ENCODE results near the gene ZACN.

ZACN gene

DNA sequence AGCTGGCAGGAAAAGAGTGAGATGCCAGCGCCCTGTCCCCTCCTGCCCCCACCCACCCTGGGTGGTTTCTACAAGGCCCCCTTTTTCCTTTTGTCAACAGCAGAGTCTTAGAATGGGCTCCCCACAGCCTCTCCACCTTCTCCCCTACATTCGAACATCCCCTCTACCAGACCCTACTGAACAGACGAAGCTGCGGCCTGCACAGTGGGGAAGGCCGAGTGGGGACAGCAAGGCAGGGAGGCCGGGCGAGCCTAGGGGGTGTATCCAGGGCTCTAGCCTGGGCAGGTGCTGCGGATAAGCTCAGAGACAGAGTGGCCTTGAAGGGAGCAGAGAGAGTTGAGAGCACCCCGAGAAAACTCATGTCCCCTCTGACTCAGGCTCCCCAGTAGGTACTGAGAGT is 7.4 kb downstream of the ZACN start:
- ChIA-PET POLR2A (no interaction called here), CTCF (no interaction called here)
- TF ChIP-seq, protein P1, sequence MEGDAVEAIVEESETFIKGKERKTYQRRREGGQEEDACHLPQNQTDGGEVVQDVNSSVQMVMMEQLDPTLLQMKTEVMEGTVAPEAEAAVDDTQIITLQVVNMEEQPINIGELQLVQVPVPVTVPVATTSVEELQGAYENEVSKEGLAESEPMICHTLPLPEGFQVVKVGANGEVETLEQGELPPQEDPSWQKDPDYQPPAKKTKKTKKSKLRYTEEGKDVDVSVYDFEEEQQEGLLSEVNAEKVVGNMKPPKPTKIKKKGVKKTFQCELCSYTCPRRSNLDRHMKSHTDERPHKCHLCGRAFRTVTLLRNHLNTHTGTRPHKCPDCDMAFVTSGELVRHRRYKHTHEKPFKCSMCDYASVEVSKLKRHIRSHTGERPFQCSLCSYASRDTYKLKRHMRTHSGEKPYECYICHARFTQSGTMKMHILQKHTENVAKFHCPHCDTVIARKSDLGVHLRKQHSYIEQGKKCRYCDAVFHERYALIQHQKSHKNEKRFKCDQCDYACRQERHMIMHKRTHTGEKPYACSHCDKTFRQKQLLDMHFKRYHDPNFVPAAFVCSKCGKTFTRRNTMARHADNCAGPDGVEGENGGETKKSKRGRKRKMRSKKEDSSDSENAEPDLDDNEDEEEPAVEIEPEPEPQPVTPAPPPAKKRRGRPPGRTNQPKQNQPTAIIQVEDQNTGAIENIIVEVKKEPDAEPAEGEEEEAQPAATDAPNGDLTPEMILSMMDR (IDR thresholded peaks at IDR 0.05; ENCODE audit: control extremely low read depth, extremely low read depth, low read depth, missing control alignments), result no peak
- DNase-seq (ENCODE audit: extremely low spot score), result no peak

DNA sequence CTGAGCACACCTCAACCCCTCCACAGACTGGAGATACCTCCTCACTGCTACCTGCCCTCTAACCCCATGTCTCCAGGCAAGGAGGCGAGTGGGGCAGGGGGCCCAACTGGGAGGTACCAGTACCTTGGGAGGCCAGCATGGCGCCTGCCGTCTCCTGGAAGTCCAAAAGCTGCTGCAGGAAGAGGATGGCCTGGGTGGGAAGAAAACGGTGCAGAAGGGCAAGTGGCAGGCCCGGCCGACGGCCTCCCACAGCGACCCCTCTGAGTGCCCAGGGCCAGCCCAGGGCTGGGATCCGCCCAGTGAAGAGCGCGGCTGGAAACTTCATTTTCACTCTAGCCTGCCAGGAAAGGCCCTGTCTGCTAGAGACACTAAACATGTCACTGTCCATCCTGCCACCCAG is 8.5 kb downstream of the ZACN start:
- POLR2A ChIA-PET, result no interaction called here

DNA sequence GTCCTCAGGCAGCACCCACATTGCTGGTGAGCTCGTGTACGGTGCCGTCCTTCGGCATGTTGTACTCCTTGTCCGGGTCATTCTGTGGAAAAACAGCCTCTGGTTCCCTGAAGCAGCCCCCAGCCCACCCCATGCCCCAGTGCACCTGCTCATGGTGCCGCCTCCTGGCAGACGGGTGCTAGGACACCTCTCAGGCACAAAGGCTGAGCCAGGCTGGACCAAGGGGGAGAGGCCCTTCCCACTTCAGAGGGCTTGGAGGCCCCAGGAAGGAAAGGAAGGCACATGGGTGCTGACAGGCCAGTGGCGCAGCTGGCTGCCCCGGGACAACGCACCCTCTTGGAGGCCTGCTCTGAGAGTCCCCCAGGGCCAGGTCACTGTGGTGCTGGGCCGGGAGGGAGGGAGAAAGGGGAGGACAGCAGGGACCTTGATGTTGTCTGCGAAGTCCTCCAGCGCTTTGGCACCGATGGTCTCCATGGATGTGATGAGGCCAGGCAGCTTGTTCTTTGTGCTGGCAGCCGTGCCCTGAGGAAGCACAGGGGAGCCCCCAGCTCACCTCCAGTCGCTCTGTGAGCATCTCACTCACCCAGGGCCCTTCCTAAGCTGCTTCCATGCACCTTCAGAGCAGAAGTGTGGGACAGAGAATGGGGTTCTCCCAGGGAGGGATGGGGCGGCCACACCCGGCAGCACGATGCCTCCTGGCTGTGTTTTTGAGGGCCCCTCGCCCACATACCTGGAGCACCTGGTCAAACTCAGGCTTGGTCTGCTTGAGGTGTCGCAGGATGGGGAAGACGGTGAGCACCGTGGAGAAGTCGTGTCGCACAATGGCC is 9.3 kb downstream of the ZACN start:
- CTCF ChIA-PET, result interaction anchor here (1.8 kb wide), 1 partner anchor 192 kb away, joined by 7 read pairs; no protein-coding TSS in a partner anchor
- POLR2A ChIA-PET, result interaction anchor here (0.6 kb wide), 1 partner anchor 46 kb away, joined by 3 read pairs; no protein-coding TSS in a partner anchor
- no peak for DNase-seq (ENCODE audit: extremely low spot score)
- TF ChIP-seq, protein P1 (IDR thresholded peaks at IDR 0.05; ENCODE audit: control extremely low read depth, extremely low read depth, low read depth, missing control alignments), result no peak

More for the DNA sequence above, 8.5 kb downstream of the ZACN start:
- TF ChIP-seq, protein P1 (IDR thresholded peaks at IDR 0.05; ENCODE audit: control extremely low read depth, extremely low read depth, low read depth, missing control alignments), result no peak
- no peak for DNase-seq (ENCODE audit: extremely low spot score)
- CTCF ChIA-PET, result no interaction called here

DNA sequence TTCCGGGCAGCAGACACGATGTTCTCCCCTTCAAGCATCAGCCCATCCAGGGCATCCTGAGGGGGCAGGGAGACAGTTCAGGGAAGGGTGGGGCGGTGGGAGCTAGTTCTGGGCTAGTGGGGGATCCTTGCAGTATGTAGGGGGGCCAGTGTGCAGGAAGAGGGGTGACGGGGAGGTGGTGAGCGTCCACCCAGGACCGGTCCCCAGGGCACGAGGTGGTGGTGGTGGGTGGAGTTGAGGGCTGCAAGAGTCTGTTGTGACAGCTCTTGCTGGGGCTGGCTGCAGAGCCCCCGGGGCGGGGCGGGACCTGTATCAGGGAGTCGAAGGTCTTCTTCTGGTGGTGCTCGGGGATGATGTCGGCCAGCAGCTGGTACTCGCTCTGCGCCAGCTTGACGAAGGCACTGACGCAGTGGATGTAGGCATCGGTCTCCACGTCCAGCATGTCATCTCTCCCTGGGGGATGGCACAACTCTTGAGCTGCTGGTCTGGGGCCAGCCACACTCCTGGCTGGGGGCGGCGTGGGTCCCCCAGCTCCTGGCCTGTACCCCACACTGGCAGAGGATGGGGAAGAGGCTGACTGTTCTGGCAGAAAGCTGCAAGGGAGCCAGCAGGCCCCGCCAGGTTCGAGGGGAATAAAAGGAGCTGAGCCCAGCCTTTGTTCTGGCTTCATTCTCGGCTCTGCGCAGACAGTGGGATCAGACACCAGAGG is 10.0 kb downstream of the ZACN start:
- TF ChIP-seq, protein P1 (IDR thresholded peaks at IDR 0.05; ENCODE audit: control extremely low read depth, extremely low read depth, low read depth, missing control alignments), result no peak
- no peak for DNase-seq (ENCODE audit: extremely low spot score)
- CTCF ChIA-PET, result interaction anchor here (1.3 to 1.8 kb wide), 2 partner anchors 191 to 309 kb away, joined by 5 to 7 read pairs; no protein-coding TSS in a partner anchor
- POLR2A ChIA-PET, result interaction anchor here (0.6 kb wide), 1 partner anchor 46 kb away, joined by 3 read pairs; no protein-coding TSS in a partner anchor

DNA sequence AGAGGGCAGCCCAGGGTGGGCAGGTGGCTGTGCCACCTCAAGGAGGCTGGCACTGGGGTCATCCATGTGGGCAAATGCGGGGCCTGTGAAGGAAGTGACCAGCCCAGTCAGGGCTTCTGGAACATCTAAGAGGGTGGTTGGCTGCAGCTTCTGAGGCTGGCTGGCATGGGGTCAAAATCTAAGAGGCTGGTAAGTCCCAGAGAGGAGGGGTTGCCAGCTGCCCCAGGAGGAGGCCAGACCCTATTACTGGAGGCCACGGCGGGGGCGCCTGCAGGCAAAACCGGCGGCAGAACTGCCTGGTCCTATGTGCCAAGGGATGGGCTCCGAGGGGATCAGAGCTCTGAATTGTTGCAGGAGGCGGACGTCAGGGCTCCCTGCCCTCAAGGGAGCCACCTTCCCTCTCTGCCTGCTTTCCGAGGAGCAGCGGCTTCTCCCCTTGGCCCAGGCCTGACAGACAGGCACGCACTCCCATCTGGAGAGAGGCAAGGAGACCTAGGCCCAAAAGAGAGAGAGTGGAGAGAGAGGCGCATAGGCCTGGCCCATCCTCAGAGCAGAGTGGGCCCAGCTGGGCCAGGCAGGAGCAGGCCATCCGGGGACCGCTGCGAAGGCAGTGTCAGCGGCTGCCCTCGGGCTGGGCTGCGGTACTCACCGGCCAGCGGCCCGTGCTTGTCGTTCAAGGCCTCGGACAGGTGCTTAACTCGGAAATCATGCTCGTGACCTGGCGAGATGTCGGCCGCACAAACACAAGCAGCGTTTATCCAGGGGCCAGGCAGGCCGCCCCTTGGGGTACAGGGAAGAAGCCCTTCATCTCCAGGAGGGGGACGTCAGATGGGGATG is 10.9 kb downstream of the ZACN start:
- CTCF ChIA-PET, result interaction anchor here (1.3 to 1.8 kb wide), 2 partner anchors 190 to 308 kb away, joined by 5 to 7 read pairs; no protein-coding TSS in a partner anchor
- POLR2A ChIA-PET, result no interaction called here
- no peak for DNase-seq (ENCODE audit: extremely low spot score)
- TF ChIP-seq, protein P1 (IDR thresholded peaks at IDR 0.05; ENCODE audit: control extremely low read depth, extremely low read depth, low read depth, missing control alignments), result no peak
